ENCODE measurements around the gene PRAMEF12.

GRCh38 chr1:12775443-12775842 is 1.9 kb downstream of the PRAMEF12 start:
- no peak for TF ChIP-seq POLR2A (IDR thresholded peaks at IDR 0.05)
- TF ChIP-seq, protein P1, sequence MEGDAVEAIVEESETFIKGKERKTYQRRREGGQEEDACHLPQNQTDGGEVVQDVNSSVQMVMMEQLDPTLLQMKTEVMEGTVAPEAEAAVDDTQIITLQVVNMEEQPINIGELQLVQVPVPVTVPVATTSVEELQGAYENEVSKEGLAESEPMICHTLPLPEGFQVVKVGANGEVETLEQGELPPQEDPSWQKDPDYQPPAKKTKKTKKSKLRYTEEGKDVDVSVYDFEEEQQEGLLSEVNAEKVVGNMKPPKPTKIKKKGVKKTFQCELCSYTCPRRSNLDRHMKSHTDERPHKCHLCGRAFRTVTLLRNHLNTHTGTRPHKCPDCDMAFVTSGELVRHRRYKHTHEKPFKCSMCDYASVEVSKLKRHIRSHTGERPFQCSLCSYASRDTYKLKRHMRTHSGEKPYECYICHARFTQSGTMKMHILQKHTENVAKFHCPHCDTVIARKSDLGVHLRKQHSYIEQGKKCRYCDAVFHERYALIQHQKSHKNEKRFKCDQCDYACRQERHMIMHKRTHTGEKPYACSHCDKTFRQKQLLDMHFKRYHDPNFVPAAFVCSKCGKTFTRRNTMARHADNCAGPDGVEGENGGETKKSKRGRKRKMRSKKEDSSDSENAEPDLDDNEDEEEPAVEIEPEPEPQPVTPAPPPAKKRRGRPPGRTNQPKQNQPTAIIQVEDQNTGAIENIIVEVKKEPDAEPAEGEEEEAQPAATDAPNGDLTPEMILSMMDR (IDR thresholded peaks at IDR 0.05) = no peak

Measured in esophagus squamous epithelium (tissue), 4 donors.